Fibroblast of skin of right quadriceps (primary cell): ENCODE results near the gene LPCAT3.

Experiments used
- DNase-seq: peaks from one replicate; pipeline ENCODE4 v3.0.0-alpha.2; 2013

The LPCAT3 gene

GRCh38 chr12:6996040-6996441 is 22.2 kb downstream of the LPCAT3 start:
- peak; percentile 7 for DNase-seq

- DNase-seq: no peak
These were observed 30.2 kb downstream of the LPCAT3 start for GRCh38 chr12:6987956-6988553.

GRCh38 chr12:6982532-6982931 is 35.7 kb downstream of the LPCAT3 start:
- no peak for DNase-seq

GRCh38 chr12:6981152-6982052 is 36.9 kb downstream of the LPCAT3 start:
- DNase-seq: no peak

- no peak for DNase-seq
These were observed 37.5 kb downstream of the LPCAT3 start for GRCh38 chr12:6980740-6981139.

GRCh38 chr12:6980075-6980474 is 38.2 kb downstream of the LPCAT3 start:
- DNase-seq: no peak

GRCh38 chr12:6979453-6979852 is 38.8 kb downstream of the LPCAT3 start:
- no peak for DNase-seq

- DNase-seq: no peak
These were observed 39.3 kb downstream of the LPCAT3 start for GRCh38 chr12:6979021-6979420.

GRCh38 chr12:6978611-6979011 is 39.7 kb downstream of the LPCAT3 start:
- no peak for DNase-seq

- no peak for DNase-seq
These were observed 40.1 kb downstream of the LPCAT3 start for GRCh38 chr12:6978188-6978587.

- DNase-seq: no peak
These were observed 40.6 kb downstream of the LPCAT3 start for GRCh38 chr12:6977653-6978052.

- DNase-seq: no peak
These were observed 42.8 kb downstream of the LPCAT3 start for GRCh38 chr12:6975297-6976032.

GRCh38 chr12:6974180-6974579 is 44.1 kb downstream of the LPCAT3 start:
- DNase-seq: no peak

GRCh38 chr12:6970096-6970527 is 48.2 kb downstream of the LPCAT3 start:
- DNase-seq: no peak

- DNase-seq: no peak
These were observed 49.9 kb downstream of the LPCAT3 start for GRCh38 chr12:6968426-6968825.

GRCh38 chr12:6967651-6968100 is 50.6 kb downstream of the LPCAT3 start:
- DNase-seq: no peak

- DNase-seq: no peak
These were observed 51.9 kb downstream of the LPCAT3 start for GRCh38 chr12:6966351-6966750.

- no peak for DNase-seq
These were observed 52.6 kb downstream of the LPCAT3 start for GRCh38 chr12:6965714-6966113.

- DNase-seq: peak; percentile 76
These were observed 53.1 kb downstream of the LPCAT3 start for GRCh38 chr12:6965026-6965661.

GRCh38 chr12:6964605-6965025 is 53.7 kb downstream of the LPCAT3 start:
- DNase-seq: no peak

- no peak for DNase-seq
These were observed 54.4 kb downstream of the LPCAT3 start for GRCh38 chr12:6963791-6964413.

GRCh38 chr12:6963016-6963731 is 55.1 kb downstream of the LPCAT3 start:
- DNase-seq: no peak
